HS-5 (cell line): ENCODE measurements around the gene ELL.

ENCODE experiments used
- DNase-seq: peaks from one replicate; pipeline ENCODE4 v3.0.0-alpha.2; 2012; ENCODE audit warnings: low read depth

The ELL gene

DNA sequence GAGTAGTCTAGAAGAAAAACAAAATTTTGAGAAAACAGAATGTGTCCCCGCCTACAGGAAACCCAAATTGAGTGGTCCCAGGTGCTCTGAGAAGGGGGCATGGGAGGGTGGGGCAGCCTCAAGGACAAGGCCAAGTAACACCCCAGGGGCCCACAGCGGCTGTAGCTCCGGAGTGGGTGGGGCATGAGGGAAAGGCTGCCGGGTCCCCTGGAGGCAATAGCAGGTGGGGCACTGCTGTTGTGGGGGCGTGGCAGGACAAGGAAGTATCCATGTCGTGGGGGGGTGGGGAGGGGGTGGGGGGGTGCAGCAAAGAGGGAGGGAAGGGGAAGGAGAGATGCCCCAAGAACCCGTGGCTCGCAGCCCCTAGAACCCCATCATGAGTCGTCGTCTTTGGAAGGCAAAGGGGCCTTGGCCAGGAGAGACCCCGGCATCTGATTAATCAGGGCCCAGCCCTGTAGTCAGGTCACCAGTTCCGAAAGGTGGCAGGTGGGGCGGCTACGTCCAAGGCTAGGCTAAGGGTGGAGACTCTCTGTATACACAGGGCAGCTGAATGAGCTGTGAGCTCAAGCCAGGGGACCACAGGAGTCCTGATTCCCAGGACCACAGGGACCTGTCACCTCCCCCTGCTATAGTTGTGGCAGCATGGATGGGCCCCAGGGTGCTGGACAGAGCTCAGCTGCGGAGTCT lies 76.5 kb downstream of the ELL start:
- DNase-seq = no peak

DNA sequence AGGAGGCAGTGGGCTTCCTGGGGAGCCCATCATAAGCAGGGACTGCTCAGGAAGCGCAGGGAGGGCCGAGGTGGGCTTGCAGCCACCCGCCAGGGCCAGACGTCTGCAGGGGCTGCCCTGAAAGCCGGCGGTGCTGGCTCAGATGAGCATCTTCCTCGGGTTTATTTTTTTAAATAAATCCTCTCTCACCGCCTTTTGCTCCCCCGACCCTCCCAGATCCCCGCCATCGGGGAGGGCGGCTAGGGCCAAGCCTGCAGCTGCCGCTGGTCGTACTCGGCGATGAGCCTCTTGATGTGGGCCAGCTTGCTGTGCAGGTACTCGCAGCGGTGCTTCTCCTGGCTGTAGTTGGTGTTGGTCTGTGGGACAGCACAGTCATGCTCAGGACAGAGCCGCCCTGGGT lies 77.4 kb downstream of the ELL start:
- DNase-seq = no peak

DNA sequence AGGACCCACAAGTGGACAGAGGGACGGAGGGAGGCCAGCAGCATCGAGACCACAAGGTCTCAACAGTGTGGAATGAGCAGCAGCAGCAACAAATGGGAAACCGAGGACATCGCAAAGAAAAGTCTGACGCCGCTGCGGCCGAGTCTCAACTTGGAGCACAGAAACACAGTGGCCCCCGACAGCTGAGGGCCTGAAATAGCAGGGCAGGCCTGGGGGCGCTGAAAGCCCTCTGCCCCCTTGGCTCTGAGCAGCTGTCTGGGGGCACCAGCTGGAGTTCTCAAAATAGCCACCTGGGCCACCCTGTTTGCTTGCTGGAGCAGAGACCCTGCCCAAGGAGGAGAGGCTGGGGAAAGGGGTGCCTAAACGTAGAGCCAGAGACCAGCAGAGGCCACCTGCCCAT lies 78.0 kb downstream of the ELL start:
- DNase-seq = no peak

DNA sequence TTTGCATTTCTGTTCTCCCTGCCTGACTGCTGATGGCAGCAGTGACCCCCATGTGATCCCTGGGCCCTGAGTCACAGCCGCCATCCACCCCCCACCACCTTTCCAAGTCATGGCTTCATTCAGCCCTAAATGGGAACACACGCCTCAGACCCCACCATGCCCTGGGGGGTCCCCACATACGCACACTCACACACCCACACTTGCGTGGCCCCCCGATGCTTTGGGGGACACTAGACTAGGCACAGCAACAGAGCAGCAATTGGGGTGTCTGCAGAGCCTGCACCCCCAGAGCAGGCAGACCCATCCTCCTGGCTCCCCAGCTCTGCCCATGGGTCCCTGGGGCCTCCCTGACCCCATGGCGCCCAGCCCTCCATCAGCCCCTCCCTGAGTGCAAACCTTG lies 78.5 kb downstream of the ELL start:
- no peak for DNase-seq

DNA sequence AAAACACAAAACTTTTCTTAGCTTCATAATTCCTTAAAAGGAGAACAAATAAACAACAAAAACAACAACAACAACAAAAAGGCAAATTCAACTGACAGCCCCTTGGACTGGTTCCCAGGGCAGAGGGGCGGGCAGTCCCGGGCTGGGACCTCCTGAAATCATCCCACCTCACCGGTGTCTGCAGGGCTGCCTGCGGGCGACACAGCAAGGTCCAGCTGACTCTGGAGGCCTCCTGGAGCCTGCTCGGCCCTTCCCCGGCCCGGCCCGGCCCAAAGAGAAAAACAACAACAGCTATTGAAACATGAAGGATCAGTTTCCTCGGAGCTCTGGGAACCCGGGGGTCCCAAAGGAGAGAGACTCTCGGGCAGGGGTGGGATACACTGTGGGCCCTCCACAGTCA lies 78.9 kb downstream of the ELL start:
- DNase-seq = no peak

DNA sequence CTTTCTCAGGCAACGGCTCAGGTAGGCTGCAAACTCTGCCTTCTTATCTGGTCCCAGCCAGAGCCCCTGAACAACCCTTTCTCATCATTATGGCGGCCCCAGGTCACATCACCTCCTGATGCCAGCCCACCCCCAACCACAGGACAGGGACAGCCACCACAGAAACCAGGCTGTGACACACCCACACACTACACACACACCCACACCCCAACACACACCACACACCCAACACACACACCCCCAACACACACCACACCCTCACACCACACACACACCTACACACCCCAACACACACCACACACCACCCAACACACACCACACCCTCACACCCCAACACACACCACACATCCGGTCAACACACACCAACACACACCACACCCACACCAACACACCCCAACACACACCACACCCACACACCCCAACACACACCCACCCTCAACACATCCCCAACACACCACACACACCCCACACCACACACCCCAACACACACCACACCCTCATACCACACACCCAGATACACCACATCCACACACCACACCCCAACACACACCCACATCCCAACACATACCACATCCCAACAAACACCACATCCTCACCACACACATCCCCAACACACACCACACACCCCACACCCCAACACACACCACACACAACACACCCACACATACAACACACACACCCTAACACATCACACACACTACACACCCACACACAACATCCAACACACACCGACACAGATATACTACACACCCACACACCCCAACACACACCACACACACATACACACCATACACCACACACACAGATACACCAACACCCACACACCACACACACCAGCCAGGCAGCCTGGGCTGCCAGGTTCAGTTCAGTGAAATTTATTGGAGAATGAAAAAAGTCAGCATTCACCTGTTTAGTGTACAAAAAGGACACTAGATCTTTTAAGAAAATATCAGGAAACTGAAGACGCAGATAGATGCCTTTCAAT lies 79.8 kb downstream of the ELL start:
- no peak for DNase-seq

DNA sequence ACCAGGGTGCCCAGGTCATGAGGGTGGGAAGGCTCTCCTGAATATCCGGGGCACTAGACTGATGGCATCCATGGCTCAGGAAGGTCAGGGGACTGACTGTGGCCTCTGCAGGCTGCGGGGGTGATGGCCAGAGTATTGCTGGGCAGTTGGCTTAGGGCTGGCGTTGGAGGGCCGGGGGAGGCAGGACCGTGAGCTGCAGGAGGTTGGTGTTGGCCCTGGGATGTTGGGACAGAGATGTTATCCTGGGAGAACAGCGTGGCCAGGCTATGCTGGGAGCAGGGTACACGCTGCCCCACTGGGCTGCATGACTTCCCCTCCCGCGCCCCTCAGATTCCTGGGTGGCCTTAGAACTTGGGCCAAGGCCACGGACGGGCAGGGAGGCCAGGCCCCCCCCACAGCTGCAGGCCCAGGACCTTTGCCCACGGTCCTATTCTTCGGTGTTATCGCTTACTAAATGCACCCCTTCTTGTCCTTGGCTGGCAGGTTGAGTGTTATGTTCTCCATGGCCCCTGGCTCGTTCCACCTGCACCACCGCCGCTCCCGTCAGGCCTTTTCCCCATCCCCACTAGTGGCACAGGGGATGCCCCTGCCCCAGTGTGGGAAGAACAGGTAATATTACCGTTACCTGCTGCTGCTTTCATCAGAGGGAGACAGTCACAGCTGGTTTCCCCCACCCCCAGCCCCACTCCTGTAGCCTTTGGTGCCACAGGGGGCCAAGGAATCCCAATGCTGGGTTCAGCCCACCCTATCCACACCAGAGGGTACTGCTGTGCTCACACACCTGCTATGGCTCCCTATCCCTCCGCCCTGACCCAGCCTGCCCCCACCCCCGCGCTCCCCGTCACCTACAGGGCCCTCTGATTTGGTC lies 80.7 kb downstream of the ELL start:
- no peak for DNase-seq

DNA sequence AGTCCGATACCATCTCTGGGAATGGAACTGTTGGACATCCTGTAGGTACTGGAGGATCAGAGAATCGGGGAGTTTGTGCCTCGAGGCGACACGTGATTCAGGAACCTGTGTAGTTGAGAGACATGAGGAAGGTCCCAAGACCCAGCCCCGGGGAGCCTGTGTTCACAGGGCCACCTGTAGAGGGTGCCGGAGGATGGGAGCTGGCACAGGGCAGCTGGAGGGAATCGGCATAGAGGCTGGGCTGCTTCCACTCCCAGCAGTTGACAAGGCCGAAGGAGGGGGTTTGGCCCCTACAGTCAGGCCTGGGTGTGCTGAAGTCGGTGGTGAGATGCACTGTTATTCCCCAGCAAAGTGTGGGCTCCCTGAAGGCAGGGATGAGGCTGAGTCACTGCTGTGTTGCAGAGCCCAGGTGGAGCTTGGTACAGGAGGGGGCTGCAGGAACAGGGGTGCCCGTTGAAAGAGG lies 81.4 kb downstream of the ELL start:
- DNase-seq = no peak

DNA sequence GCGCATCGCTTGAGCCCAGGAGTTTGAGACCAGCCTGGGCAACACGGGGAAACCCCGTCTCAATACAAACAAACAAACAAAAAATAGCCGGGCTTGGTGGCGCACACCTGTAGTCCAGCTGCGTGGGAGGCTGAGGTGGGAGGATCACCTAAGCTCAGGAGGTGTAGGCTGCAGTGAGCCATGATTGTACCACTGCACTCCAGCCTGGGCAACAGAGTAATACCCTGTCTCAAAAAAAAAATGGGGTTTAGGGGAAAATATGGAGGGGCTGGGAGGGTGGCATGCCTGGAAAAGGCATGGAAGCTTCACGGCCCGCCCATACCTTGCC lies 82.0 kb downstream of the ELL start:
- DNase-seq = no peak

DNA sequence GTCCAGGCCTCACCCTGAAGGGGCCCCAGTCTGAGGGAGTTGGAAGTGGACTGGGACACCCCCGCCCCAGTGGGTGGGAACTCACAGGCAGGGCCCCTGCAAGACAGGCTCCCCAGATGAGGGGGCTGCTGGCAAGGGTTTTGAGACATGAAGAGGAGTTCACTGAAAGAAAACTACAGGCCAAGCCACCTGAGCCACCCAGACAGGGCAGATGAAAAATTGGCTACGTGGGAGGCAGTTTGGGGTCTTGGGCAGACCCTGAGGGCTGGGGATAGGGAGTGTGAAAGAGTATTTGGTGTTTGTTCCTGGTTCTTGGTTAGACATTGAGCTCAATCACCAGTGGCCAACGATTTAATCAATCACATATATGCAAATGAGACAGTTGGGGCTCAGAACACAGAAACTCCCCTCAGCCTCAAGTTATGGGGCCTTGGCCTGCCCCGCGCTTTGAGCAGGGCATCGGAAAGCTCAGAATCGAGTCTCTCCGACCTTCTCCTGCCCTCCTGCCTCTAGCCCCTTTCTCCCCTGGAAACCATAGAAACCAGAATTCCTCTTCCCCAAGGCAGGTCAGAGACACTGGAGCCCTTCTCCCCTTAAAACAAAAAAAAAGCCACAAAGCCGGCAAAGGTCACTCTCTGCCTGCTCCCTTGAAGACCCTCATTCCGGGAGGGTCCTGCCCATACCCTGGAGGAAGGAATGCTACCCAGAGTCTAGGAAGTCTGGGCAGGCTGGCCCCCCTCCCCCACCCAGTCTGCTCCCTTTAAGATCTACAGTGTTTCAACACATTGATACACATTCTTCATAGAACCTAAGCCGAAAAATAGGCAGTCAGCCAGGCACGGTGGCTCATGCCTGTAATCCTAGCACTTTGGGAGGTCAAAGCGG lies 82.6 kb downstream of the ELL start:
- DNase-seq = peak; percentile 34

DNA sequence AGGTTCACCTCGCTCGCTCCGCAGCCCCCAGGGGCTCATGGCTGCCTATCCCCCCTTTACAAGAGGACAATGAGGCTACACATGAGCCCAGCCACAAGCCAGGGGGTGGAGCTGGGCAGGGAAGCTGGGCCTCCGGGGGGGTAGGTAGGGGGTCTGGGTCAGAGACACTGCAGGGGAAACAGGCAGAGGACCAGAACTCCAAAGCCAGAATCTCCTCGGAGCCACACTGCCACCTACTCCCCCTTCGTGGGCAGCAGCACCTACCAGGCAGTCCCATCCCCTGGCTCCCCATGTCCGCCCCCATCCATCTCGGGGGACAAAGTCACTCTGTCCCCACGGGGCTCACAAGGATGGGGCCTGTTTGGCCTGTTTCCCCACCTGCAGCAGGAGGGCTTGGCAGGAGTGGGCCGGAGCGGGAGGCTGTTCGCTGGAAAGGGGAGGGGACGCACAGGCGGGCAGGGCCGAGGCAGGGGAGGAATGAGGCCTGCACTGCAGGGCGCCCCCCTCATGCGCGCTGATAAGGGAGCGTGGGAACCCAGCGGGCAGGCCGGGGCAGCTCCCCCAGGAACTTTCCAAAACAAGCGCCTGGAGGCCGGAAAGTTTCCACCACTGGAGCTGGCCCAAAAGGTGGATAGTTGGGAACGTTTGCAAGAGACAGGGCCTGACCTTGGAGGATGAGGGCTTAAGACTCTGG lies 83.4 kb downstream of the ELL start:
- DNase-seq = no peak

DNA sequence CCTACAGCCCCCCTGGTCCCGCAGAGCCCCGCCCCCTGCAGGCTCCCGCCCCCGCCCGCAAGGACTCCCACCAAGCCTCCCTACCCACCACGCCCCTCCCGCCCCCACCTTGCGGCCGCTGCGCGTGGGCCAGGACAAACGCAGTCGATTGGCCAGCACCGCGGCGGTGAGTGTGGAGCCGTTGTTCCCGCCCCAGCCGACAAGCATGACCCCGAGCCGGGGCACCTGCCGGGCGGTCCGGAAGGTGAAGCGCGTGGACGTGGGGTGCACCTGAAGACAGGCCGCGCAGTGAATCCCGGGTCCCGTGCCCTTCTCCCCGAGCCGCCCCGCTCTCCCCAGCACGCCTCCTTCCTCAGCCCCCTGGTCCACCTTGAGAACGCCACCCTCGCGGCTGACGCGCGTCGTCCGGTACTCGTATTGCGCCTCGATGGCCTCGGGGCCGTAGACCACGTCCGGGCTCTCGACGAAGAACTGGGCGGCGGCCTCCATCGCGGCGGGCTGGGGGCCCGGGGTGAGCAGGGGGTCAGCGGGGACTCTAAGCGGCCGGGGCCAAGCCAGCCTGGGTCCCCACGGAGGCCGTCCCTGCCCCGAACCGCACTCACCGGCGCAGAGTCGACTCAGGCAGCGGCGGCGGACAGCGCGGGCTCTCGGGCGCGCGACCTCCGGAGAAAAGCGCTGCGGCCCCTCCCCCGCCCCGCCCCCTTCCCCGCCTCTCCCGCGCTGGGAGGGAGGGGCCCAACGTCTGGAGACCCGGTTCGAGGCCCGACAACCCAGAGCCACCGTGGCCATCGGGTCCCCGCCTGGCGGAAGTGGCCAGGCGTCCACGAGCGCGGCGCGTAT lies 84.2 kb downstream of the ELL start, which contains the start of gene ISYNA1:
ISYNA1 (minus strand) TSS at position 643 of the 840 bp plus-strand sequence; CDS start at position 489, 154 bp downstream.
- no peak for DNase-seq

DNA sequence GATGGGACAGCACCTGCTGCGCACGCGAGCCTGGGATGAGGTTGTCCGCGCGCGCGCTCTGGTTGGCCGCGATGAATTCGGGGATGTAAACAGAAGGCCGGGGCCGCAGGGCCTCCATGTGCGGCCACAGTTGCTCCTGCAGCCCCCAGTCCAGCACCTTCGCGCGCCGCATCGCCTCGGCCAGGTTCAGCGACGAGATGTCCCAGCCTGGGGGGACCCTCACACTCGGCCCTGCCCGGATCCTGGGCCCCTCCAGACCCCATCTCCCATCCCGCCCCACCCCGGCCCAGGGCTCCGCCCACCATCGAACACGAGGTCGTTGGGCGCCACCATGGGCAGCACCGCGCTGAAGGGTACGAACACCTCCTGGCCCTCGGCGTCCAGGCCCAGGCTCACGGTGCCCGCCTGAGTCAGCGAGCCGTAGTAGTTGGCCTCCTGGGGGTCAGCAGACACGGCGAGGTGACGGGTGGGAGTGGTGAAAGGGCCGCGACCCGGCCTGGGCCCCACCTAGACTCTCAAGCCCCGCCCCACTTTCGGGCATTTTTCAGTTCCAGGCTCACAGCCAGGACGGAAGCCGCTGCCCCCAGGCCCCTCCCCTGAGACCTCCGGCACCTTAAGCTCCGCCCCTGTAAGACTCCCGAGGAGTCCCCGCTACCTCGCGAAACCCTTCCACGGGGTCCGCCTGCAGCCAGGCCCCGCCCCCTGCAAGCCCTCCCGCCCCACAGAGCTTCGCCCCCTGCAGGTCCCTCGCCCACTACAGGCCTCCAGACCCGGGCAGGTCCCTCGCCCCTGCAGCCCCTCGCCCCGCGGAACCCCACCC lies 85.0 kb downstream of the ELL start:
- DNase-seq = no peak

DNA sequence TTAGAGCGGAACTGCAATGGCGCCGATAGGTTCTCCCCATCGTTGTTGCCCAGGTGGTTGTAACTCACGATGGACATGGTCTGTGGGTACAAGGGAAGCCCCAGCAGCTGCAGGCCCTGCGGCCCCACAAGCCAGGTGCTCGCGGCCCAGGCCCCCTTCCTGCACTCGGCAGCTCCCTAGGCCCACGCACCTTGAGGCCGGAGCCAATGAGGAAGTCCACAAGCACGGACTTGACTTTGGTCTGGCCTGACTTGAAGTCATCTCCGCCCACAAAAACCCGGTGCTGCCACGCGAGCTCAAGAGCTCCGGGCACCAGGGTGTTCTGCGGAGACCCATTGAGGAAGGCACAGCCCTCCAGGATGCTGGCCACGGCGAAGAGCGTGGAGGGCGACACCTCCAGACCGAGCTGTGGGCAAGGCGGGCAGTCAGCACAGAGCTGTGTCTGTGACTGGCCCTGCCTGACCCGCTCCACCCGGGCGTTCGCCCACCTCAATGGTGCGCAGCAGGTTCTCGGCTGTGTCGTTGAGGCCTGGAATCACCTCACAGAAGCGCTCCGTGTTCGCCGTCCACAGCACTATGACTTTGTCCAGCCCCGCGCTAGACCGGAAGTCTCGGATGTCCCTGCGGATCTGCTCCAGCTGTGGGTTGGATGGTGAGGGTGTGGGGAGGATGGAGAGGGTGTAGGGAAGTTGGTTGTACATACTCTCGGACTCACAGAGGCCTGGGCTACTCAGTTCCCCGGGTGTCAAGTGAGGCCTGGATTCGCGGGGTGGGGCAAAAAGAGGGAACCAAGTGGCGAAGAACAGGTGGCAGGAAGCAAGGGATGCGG lies 85.8 kb downstream of the ELL start:
- DNase-seq = no peak

DNA sequence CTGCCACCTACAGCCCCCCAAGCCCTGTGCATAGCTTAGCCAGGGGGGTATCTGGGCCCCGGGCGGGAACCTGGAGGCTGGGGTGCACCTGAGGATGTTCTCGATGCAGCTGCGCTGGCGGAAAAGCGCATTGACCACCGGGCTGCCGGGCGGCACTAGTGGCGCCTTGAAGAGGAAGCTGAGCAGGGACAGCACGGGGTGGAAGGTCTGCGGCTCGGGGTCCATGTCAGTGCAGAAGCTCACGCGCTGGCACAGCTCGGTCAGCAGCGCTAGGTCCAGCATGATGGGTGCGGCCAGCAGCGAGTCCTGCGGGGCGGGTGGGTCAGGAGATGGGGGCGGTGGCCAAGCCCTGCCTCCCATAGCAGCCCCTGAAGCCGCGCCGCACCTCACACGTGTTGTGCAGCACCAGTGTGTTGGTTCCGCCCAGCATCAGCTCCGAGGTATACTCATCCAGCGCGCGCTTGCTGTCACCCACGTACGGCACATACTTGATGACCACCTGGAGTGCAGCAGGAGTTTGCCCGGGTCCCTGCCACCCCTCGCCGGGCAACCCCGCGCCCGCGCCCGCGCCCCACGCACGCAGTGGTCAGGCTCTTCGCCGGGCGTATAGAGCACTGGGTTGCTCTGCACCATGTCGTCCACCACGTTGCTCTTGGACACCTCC lies 86.6 kb downstream of the ELL start:
- DNase-seq = no peak

DNA sequence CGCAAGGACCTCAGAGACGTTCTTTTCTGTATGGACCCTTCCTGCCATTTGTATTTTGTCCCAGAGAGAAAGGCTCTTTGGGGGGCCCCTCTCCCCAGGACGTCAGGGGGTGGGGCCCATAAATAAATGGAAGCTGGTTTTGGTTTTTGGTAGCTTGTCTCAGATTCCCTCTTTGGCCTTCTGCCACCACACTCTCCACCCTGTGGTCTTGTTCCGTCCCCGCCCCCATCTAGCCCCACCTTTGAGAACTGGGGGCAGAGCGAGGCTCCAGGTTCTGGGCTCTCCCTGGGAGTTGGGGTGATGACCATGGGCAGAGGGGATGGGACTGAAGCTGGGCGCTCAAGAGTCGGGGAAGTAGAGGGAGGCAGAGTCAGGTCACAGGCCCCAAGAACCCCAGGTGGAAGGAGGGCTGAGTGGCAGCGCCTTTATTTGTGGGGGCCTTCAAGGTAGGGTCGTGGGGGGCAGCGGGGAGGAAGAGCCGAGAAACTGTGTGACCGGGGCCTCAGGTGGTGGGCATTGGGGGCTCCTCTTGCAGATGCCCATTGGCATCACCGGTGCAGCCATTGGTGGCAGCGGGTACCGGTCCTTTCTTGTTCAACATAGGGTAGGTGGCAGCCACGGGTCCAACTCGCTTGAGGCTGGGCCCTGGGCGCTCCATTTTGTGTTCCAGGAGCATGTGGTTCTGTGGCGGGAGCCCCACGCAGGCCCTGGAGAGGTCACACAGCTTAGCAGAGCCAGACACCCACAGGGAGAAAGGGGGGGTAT lies 87.3 kb downstream of the ELL start:
- DNase-seq = no peak
